Adrenal gland (tissue), 12 donors: ENCODE results near the gene TPO. TPM values are rescaled to one million over a fixed set of nuclear protein-coding genes. Genes with fewer than 3 reads are reported as not detected.

Source experiments
- DNase-seq, 7 donors: peaks; one replicate each; pipeline ENCODE4 v3.0.0-alpha.2; 2019 to 2020
- H3K27ac ChIP-seq, 5 donors: fragments of 200-600 bp; sonication (generic) in 4 of 5; 1 replicate in 3 of 5; 2 replicates in 2 of 5; pipeline versions ENCODE4 v1.5.1 to v1.8.0; 2016 to 2020; ENCODE audit warnings: mild to moderate bottlenecking in 1 of 5
- H3K27me3 ChIP-seq: fragments of 200-600 bp; 2 replicates; pipeline ENCODE4 v1.8.0; 2021
- H3K36me3 ChIP-seq, 2 donors: fragments of 200-600 bp; replicated peaks in 1 of 2; 1 replicate in 1 of 2; 2 replicates in 1 of 2; pipeline versions ENCODE4 v1.5.1 to v1.8.0; 2018 to 2022
- H3K4me1 ChIP-seq, 2 donors: fragments of 200-600 bp; replicated peaks in 1 of 2; 1 replicate in 1 of 2; 2 replicates in 1 of 2; pipeline versions ENCODE4 v1.5.1 to v1.8.0; 2018 to 2021
- H3K4me3 ChIP-seq, 4 donors: fragments of 200-600 bp; sonication (generic) in 3 of 4; one replicate each; pipeline ENCODE4 v1.5.1; 2016 to 2018
- H3K9me3 ChIP-seq, 3 donors: fragments of 200-600 bp; sonication (generic) in 1 of 3; replicated peaks in 1 of 3; 1 replicate in 2 of 3; 2 replicates in 1 of 3; pipeline versions ENCODE4 v1.5.1 to v1.8.0; 2016 to 2021
- POLR2A ChIP-seq, 2 donors: fragments of 450-650 bp; IDR thresholded peaks; one replicate each; pipeline ENCODE4 v1.6.1; 2017; ENCODE audit warnings: antibody characterized with exemption in 2 of 2, mild to moderate bottlenecking in 2 of 2, moderate library complexity in 1 of 2
- WGBS, 4 donors: extraction: QIAGEN DNeasy Blood & Tissue Kit in 2 of 4; methylation state at CpG; one replicate each; pipeline versions ENCODE4 v1.1.5 to v1.1.7; 2013 to 2017; 5-methylcytosine and 5-hydroxymethylcytosine counted together
- intact Hi-C, 2 donors: fragments of 100-400 bp; cut with DNase I; formaldehyde crosslinking; loops; one replicate each; pipeline versions ENCODE4 v1.14.1 to v1.15.0; 2022 to 2023
- polyA plus RNA-seq, 3 donors: library from polyadenylated mRNA; stranded (reverse); fragments of 200-250 nt in 2 of 3; fragments of 350-450 nt in 1 of 3; fragmentation: Illumina TruSeq in 1 of 3; extraction: RNeasy Lipid Tissue Mini Kit (QIAGEN cat#74804) in 1 of 3; gene quantifications; one replicate each; pipeline ENCODE4 v1.2.3, GENCODE V29; 2013 to 2014
- total RNA-seq, 9 donors: library from RNA; depleted of rRNA in 4 of 9; stranded (reverse); fragments of >200 nt in 4 of 9; fragments of 120-200 nt in 1 of 9; fragmentation: NEBNext Ultra II Directional in 1 of 9; extraction: Animal tissue kit (Norgen Biotek cat#: 25700) in 1 of 9; gene quantifications; one replicate each; pipeline versions ENCODE4 v1.1.0 to v1.2.4, GENCODE V29; 2013 to 2023
- TF ChIP-seq, protein P1 (sequence below), 6 experiments: fragments of 450-650 bp in 4 of 6; fragments of 200-600 bp in 2 of 6; sonication (generic) in 1 of 6; IDR thresholded peaks; 1 replicate in 5 of 6; 2 replicates in 1 of 6; pipeline versions ENCODE4 v1.5.1 to v1.8.0; 2016 to 2021; ENCODE audit warnings: antibody characterized with exemption in 6 of 6, mild to moderate bottlenecking in 2 of 6, moderate library complexity in 1 of 6
- donor health status: healthy with polysubstance abuse.
- donor health status: Bipolar disorder and iron deficiency.
- donor health status: DM: yes; HTN: yes; CAD: no.
- donor health status: DM: no; HTN: no; CAD: no.
- donor health status: DM: no; HTN: no; CAD: no.
- donor health status: DM: yes; HTN: yes; CAD: no.

Gene TPO
- total and polyA plus RNA-seq, 12 donors = 0.08 to 16.0 (median 1.6) TPM; not detected in 8

DNA sequence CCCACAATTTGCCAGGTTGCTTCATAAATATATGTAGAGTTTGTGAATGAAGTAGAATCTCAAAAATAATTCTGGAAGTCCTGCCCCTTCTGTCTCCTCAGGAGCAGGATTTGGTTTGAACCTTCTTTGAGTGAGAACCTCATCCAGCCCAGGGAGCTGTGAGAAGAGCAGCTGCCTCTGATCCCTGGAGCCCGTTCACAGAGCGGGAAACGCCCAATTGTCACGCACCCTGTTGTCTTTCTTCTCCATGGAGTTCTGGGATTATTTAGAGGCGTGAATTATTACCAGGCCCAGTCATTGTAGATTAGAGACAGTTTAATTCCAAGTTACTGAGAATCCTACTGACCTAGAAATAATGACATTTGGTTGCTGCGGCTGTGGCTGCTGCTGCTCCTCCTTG lies 66.1 kb downstream of the TPO start:
- H3K27ac ChIP-seq = no peak overlapping the region
- no peaks in the 10 kb centered on the region for H3K27me3 ChIP-seq
- H3K4me3 ChIP-seq = no peak overlapping the region
- no peaks in the 10 kb centered on the region for H3K9me3 ChIP-seq
- no peak for DNase-seq
- intact Hi-C loops = no loop called here
- WGBS, 4 donors = 83 to 89% (median 84%) methylated on average over 6 of the region's 6 CpGs
- no peaks in the 10 kb centered on the region for H3K4me1 ChIP-seq
- H3K36me3 ChIP-seq = no peaks in the 10 kb centered on the region
- TF ChIP-seq, protein P1, sequence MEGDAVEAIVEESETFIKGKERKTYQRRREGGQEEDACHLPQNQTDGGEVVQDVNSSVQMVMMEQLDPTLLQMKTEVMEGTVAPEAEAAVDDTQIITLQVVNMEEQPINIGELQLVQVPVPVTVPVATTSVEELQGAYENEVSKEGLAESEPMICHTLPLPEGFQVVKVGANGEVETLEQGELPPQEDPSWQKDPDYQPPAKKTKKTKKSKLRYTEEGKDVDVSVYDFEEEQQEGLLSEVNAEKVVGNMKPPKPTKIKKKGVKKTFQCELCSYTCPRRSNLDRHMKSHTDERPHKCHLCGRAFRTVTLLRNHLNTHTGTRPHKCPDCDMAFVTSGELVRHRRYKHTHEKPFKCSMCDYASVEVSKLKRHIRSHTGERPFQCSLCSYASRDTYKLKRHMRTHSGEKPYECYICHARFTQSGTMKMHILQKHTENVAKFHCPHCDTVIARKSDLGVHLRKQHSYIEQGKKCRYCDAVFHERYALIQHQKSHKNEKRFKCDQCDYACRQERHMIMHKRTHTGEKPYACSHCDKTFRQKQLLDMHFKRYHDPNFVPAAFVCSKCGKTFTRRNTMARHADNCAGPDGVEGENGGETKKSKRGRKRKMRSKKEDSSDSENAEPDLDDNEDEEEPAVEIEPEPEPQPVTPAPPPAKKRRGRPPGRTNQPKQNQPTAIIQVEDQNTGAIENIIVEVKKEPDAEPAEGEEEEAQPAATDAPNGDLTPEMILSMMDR (IDR thresholded peaks at IDR 0.05) = no peak
- no peak for TF ChIP-seq POLR2A (IDR thresholded peaks at IDR 0.05)

DNA sequence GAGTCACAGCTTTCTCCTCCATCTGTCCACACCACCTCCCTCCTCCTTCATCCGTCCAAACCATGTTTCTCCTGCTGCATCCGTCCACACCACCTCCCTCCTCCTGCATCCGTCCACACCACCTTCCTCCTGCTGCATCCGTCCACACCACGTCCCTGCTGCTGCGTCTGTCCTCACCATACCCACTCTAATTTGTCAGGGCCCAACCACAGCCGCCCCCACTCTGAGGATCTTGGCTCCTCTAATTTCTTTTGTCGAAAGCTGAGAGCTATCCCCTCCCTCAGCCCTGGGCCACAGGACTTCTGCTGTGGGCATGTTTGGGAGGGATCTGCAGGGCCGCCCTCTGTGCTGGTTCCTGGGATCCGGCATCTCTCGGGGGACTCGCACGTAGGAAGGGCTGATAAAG lies 67.4 kb downstream of the TPO start:
- TF ChIP-seq POLR2A (IDR thresholded peaks at IDR 0.05) = no peak
- TF ChIP-seq, protein P1 (IDR thresholded peaks at IDR 0.05) = no peak
- H3K9me3 ChIP-seq = no peaks in the 10 kb centered on the region
- H3K36me3 ChIP-seq = no peaks in the 10 kb centered on the region
- no peak overlapping the region for H3K4me3 ChIP-seq
- H3K4me1 ChIP-seq = no peaks in the 10 kb centered on the region
- DNase-seq = peak in 1 of 7 donors; percentile 11
- H3K27me3 ChIP-seq = no peaks in the 10 kb centered on the region
- WGBS, 4 donors = 72 to 85% (median 79%) methylated on average over 8 to 13 of the region's 13 CpGs
- intact Hi-C loops = no loop called here
- no peak overlapping the region for H3K27ac ChIP-seq

DNA sequence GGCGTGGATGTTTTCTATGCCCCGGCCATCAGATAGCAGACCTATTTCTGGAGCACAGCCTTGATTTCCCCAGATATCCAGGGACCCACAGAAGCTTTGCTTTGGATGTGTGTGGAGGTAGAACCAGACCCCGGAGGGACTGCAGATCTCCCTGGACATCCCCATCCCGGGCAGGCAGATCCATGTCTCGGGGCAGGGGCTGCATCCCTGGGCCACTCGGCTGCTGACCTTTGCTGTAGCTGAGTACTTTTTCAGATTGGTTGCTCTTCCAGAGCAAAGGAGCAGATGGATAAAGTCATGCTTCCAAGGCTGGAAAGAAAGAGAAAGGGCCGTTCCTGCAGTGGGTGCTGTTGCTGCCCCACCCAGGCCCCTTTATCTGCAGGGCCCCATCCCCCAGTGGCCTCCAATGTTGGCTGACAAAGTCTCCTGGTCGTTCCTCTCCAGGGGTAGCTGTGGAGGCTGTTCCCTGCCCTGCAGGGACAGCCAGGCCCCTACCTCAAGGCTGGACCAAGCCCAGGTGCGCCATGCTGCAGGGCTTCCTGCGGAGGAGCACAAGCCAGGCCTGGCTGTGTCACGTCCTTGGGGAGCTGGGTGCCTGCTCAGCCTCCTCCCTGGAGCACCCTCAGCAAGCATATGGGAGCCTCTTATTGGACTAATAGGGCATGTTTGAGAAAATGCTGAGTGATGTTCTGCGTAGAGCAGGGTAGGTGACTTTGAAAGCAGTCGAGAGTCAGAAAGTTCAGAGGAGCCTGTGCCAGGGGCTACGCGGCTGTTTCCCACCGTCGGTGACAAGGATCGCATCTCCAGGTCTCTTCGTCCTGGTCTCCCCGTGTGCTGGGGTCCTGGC lies 68.4 kb downstream of the TPO start:
- Histone ChIP-seq H3K4me3 (no peak overlapping the region), H3K4me1 (no peaks in the 10 kb centered on the region), H3K27me3 (no peaks in the 10 kb centered on the region), H3K36me3 (no peaks in the 10 kb centered on the region), H3K27ac (no peak overlapping the region), H3K9me3 (no peaks in the 10 kb centered on the region)
- peak in 1 of 7 donors; percentile 39 for DNase-seq
- 82 to 92% (median 86%) methylated on average over 13 to 20 of the region's 20 CpGs for WGBS, 4 donors
- TF ChIP-seq, protein P1 (IDR thresholded peaks at IDR 0.05) = no peak
- TF ChIP-seq POLR2A (IDR thresholded peaks at IDR 0.05) = no peak
- intact Hi-C loops = no loop called here

DNA sequence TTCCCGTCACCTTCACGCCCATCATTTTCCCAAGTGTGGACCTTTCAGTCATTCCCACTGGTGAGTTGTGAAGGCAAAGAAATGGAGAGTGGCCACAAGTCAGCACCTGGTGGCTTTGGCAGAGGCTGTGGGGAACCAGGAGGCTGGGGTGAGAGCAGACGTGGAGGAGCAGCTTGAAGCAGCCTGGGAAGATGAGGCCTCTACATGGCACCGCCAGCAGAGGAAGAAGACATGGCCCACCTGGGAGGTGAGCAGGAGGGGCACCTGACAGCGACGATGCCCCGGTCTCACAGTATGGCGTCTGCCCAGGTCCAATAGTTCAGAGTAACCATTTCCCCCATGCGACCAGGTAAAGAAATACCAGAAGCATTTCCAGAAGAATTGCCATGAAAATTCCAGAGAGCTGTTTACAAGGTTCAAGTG lies 69.0 kb downstream of the TPO start:
- Histone ChIP-seq H3K4me3 (no peak overlapping the region), H3K36me3 (no peaks in the 10 kb centered on the region), H3K27me3 (no peaks in the 10 kb centered on the region), H3K27ac (no peak overlapping the region), H3K9me3 (no peaks in the 10 kb centered on the region), H3K4me1 (no peaks in the 10 kb centered on the region)
- intact Hi-C loops = no loop called here
- no peak for TF ChIP-seq POLR2A (IDR thresholded peaks at IDR 0.05)
- WGBS, 4 donors = 83 to 92% (median 90%) methylated on average over 9 of the region's 9 CpGs
- peak in 1 of 7 donors; percentile 28 for DNase-seq

DNA sequence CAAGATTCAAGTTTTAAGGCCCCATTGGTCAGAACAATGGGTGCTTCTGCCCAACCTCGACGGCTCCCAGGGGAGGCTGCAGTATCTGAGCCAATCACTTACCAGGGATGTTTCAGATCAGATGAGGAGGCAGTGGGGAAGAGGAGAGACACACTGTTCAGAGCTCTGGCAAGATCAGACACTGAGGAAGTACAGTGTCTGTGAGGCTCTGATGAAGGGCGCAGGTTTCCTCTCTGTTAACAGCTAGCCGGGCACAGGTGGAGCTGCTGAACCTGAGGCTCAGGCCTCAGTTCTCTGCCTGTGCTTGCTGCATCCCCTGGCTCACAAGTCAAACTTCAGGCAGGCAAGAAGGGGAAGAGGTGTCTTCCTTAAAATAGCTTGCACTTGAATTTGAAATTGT lies 69.7 kb downstream of the TPO start:
- H3K4me3 ChIP-seq = no peak overlapping the region

More for the DNA sequence above, 69.7 kb downstream of the TPO start:
- Histone ChIP-seq H3K9me3 (no peaks in the 10 kb centered on the region), H3K4me1 (no peaks in the 10 kb centered on the region), H3K27me3 (no peaks in the 10 kb centered on the region), H3K36me3 (no peaks in the 10 kb centered on the region), H3K27ac (no peak overlapping the region)
- intact Hi-C loops = no loop called here
- DNase-seq = no peak
- WGBS, 4 donors = 88 to 92% (median 90%) methylated on average over 4 of the region's 4 CpGs
- TF ChIP-seq, protein P1 (IDR thresholded peaks at IDR 0.05) = no peak
- TF ChIP-seq POLR2A (IDR thresholded peaks at IDR 0.05) = no peak
